Measurements from ENCODE around the gene GLS2.

DNA sequence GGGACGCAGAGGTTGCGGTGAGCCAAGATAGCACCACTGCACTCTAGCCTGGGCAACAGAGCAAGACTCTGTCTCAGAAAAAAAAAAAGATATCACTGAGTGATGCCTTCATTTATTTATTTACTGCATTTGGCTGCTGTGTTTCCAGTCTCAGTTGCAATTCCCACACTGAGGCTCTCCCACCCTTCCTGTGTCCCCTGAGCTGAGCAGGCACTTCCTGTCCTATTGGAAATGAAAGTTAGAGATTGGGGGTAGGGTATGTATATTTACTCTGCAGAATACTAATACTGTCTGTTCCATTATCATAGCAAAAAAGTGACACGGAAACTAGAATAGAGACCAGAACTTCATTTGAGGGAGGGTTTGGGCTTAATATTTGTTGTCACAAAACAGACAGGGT lies 32.1 kb upstream of the GLS2 start:
- no peak for TF ChIP-seq CTCF (IDR thresholded peaks at IDR 0.05; ENCODE audit: insufficient read depth, low read length)
- TF ChIP-seq POLR2AphosphoS5 (IDR thresholded peaks at IDR 0.05; ENCODE audit: low read depth) = no peak
- no peak for TF ChIP-seq SPI1 (IDR thresholded peaks at IDR 0.05; ENCODE audit: borderline replicate concordance, low read depth)
- TF ChIP-seq REST (IDR thresholded peaks at IDR 0.05; ENCODE audit: insufficient replicate concordance, low read depth) = no peak
- no peak for TF ChIP-seq GABPA (IDR thresholded peaks at IDR 0.05; ENCODE audit: low read depth)

Measured in HL-60 (cell line).